ENCODE measurements around the gene PLPPR3. TPM values are rescaled to one million over a fixed set of nuclear protein-coding genes. Genes with fewer than 3 reads are reported as not detected.

PLPPR3 gene
- polyA plus RNA-seq, 4 donors = 0.49 to 0.57 TPM; not detected in 2

- peaks cover 0 to 19% (median 2%) of the 10 kb centered on the region in 3 donors for H3K36me3 ChIP-seq (ENCODE audit: control insufficient read depth in 3 of 3, insufficient read depth in 2 of 3, low read depth in 1 of 3, low read length in 3 of 3)
- no peaks in the 10 kb centered on the region for H3K4me1 ChIP-seq (ENCODE audit: control insufficient read depth in 3 of 3, insufficient read depth in 2 of 3, low read depth in 1 of 3, low read length in 2 of 3)
- WGBS, 3 donors = 60 to 79% (median 69%) methylated on average over 5 to 6 of the region's 6 CpGs
- H3K4me3 ChIP-seq (ENCODE audit: low read depth in 1 of 3, low read length in 3 of 3) = no peak overlapping the region
- no peak overlapping the region for H3K27ac ChIP-seq (ENCODE audit: low read depth in 1 of 3, low read length in 2 of 3)
- H3K27me3 ChIP-seq (ENCODE audit: control insufficient read depth in 3 of 3, insufficient read depth in 3 of 3, low read length in 3 of 3) = no peaks in the 10 kb centered on the region
- H3K9me3 ChIP-seq (ENCODE audit: control insufficient read depth in 2 of 2, insufficient read depth in 1 of 2, low read depth in 1 of 2, low read length in 1 of 2) = no peaks in the 10 kb centered on the region
- DNase-seq (no peak), FAIRE-seq (no peak)
These were observed 52.1 kb downstream of the PLPPR3 start for GRCh38 chr19:769616-770015.

- DNase-seq (no peak), FAIRE-seq (no peak)
- H3K4me3 ChIP-seq (ENCODE audit: low read depth in 1 of 3, low read length in 3 of 3) = no peak overlapping the region
- WGBS, 3 donors = 61 to 84% (median 74%) methylated on average over 14 of the region's 14 CpGs
- peaks cover 0 to 31% (median 12%) of the 10 kb centered on the region in 3 donors for H3K36me3 ChIP-seq (ENCODE audit: control insufficient read depth in 3 of 3, insufficient read depth in 2 of 3, low read depth in 1 of 3, low read length in 3 of 3)
- no peaks in the 10 kb centered on the region for H3K4me1 ChIP-seq (ENCODE audit: control insufficient read depth in 3 of 3, insufficient read depth in 2 of 3, low read depth in 1 of 3, low read length in 2 of 3)
- no peak overlapping the region for H3K27ac ChIP-seq (ENCODE audit: low read depth in 1 of 3, low read length in 2 of 3)
- no peaks in the 10 kb centered on the region for H3K27me3 ChIP-seq (ENCODE audit: control insufficient read depth in 3 of 3, insufficient read depth in 3 of 3, low read length in 3 of 3)
- H3K9me3 ChIP-seq (ENCODE audit: control insufficient read depth in 2 of 2, insufficient read depth in 1 of 2, low read depth in 1 of 2, low read length in 1 of 2) = no peaks in the 10 kb centered on the region
These were observed 53.3 kb downstream of the PLPPR3 start for GRCh38 chr19:768424-768823.

- Histone ChIP-seq H3K36me3 (ENCODE audit: control insufficient read depth in 3 of 3, insufficient read depth in 2 of 3, low read depth in 1 of 3, low read length in 3 of 3) (peaks cover 0 to 61% (median 23%) of the 10 kb centered on the region in 3 donors), H3K27ac (ENCODE audit: low read depth in 1 of 3, low read length in 2 of 3) (no peak overlapping the region), H3K4me3 (ENCODE audit: low read depth in 1 of 3, low read length in 3 of 3) (no peak overlapping the region), H3K4me1 (ENCODE audit: control insufficient read depth in 3 of 3, insufficient read depth in 2 of 3, low read depth in 1 of 3, low read length in 2 of 3) (no peaks in the 10 kb centered on the region), H3K27me3 (ENCODE audit: control insufficient read depth in 3 of 3, insufficient read depth in 3 of 3, low read length in 3 of 3) (no peaks in the 10 kb centered on the region), H3K9me3 (ENCODE audit: control insufficient read depth in 2 of 2, insufficient read depth in 1 of 2, low read depth in 1 of 2, low read length in 1 of 2) (peaks cover 0 to 4% of the 10 kb centered on the region in 2 donors)
- FAIRE-seq (no peak), DNase-seq (peak; percentile 34 to 48)
- 56 to 81% (median 72%) methylated on average over 7 of the region's 7 CpGs for WGBS, 3 donors
These were observed 56.5 kb downstream of the PLPPR3 start for GRCh38 chr19:765179-765738.

GRCh38 chr19:764301-764700 lies 57.5 kb downstream of the PLPPR3 start:
- Histone ChIP-seq H3K27ac (ENCODE audit: low read depth in 1 of 3, low read length in 2 of 3) (no peak overlapping the region), H3K4me3 (ENCODE audit: low read depth in 1 of 3, low read length in 3 of 3) (no peak overlapping the region), H3K4me1 (ENCODE audit: control insufficient read depth in 3 of 3, insufficient read depth in 2 of 3, low read depth in 1 of 3, low read length in 2 of 3) (no peaks in the 10 kb centered on the region), H3K36me3 (ENCODE audit: control insufficient read depth in 3 of 3, insufficient read depth in 2 of 3, low read depth in 1 of 3, low read length in 3 of 3) (peaks cover 0 to 68% (median 28%) of the 10 kb centered on the region in 3 donors), H3K27me3 (ENCODE audit: control insufficient read depth in 3 of 3, insufficient read depth in 3 of 3, low read length in 3 of 3) (no peaks in the 10 kb centered on the region), H3K9me3 (ENCODE audit: control insufficient read depth in 2 of 2, insufficient read depth in 1 of 2, low read depth in 1 of 2, low read length in 1 of 2) (peaks cover 0 to 4% of the 10 kb centered on the region in 2 donors)
- FAIRE-seq (no peak), DNase-seq (peak in 1 of 2 donors; percentile 24)
- WGBS, 3 donors = 82 to 90% (median 85%) methylated on average over 12 of the region's 12 CpGs

- FAIRE-seq = no peak
- WGBS, 3 donors = 90 to 93% (median 91%) methylated on average over 6 of the region's 6 CpGs
- no peaks in the 10 kb centered on the region for H3K27me3 ChIP-seq (ENCODE audit: control insufficient read depth in 3 of 3, insufficient read depth in 3 of 3, low read length in 3 of 3)
- no peaks in the 10 kb centered on the region for H3K4me1 ChIP-seq (ENCODE audit: control insufficient read depth in 3 of 3, insufficient read depth in 2 of 3, low read depth in 1 of 3, low read length in 2 of 3)
- H3K27ac ChIP-seq (ENCODE audit: low read depth in 1 of 3, low read length in 2 of 3) = no peak overlapping the region
- no peak for DNase-seq
- H3K36me3 ChIP-seq (ENCODE audit: control insufficient read depth in 3 of 3, insufficient read depth in 2 of 3, low read depth in 1 of 3, low read length in 3 of 3) = peaks cover 0 to 72% (median 28%) of the 10 kb centered on the region in 3 donors
- peaks cover 0 to 7% of the 10 kb centered on the region in 2 donors for H3K9me3 ChIP-seq (ENCODE audit: control insufficient read depth in 2 of 2, insufficient read depth in 1 of 2, low read depth in 1 of 2, low read length in 1 of 2)
- no peak overlapping the region for H3K4me3 ChIP-seq (ENCODE audit: low read depth in 1 of 3, low read length in 3 of 3)
These were observed 57.9 kb downstream of the PLPPR3 start for GRCh38 chr19:763869-764268.

GRCh38 chr19:763181-763580 lies 58.6 kb downstream of the PLPPR3 start:
- H3K4me1 ChIP-seq (ENCODE audit: control insufficient read depth in 3 of 3, insufficient read depth in 2 of 3, low read depth in 1 of 3, low read length in 2 of 3) = peaks cover 0 to 4% (median 0%) of the 10 kb centered on the region in 3 donors
- peaks cover 0 to 14% of the 10 kb centered on the region in 2 donors for H3K9me3 ChIP-seq (ENCODE audit: control insufficient read depth in 2 of 2, insufficient read depth in 1 of 2, low read depth in 1 of 2, low read length in 1 of 2)
- H3K27ac ChIP-seq (ENCODE audit: low read depth in 1 of 3, low read length in 2 of 3) = no peak overlapping the region
- H3K36me3 ChIP-seq (ENCODE audit: control insufficient read depth in 3 of 3, insufficient read depth in 2 of 3, low read depth in 1 of 3, low read length in 3 of 3) = peaks cover 0 to 79% (median 31%) of the 10 kb centered on the region in 3 donors
- no peaks in the 10 kb centered on the region for H3K27me3 ChIP-seq (ENCODE audit: control insufficient read depth in 3 of 3, insufficient read depth in 3 of 3, low read length in 3 of 3)
- 90 to 94% (median 93%) methylated on average over 10 of the region's 10 CpGs for WGBS, 3 donors
- FAIRE-seq (no peak), DNase-seq (no peak)
- no peak overlapping the region for H3K4me3 ChIP-seq (ENCODE audit: low read depth in 1 of 3, low read length in 3 of 3)

Other genes starting within 250 kb of the PLPPR3 start
- 100 to 1,000 TPM; 208 to 454 (median 374) TPM for gene BSG, start 249.4 kb downstream of the PLPPR3 start, polyA plus RNA-seq
- under 1 TPM in 2 of 4 donors, not detected in 2; 0.19 to 0.58 TPM for gene HCN2, start 232.1 kb downstream of the PLPPR3 start, polyA plus RNA-seq
- 100 to 1,000 TPM in 1 of 4 donors, 10 to 100 TPM in 3; 63.0 to 153 (median 86.8) TPM for gene POLRMT, start 188.4 kb downstream of the PLPPR3 start, polyA plus RNA-seq
- under 1 TPM in 2 of 4 donors, not detected in 2; 0.12 to 0.30 TPM for gene FGF22, start 182.1 kb downstream of the PLPPR3 start, polyA plus RNA-seq
- 10 to 100 TPM; 39.2 to 60.2 (median 55.4) TPM for gene RNF126, start 158.7 kb downstream of the PLPPR3 start, polyA plus RNA-seq
- 10 to 100 TPM in 2 of 4 donors, 1 to 10 TPM in 2; 4.0 to 31.9 (median 17.7) TPM for gene FSTL3, start 145.6 kb downstream of the PLPPR3 start, polyA plus RNA-seq
- under 1 TPM in 1 of 4 donors, not detected in 3; 0.95 TPM for gene PRSS57, start 126.5 kb downstream of the PLPPR3 start, polyA plus RNA-seq
- 10 to 100 TPM; 12.4 to 37.6 (median 25.3) TPM for gene PALM, start 113.0 kb downstream of the PLPPR3 start, polyA plus RNA-seq
- gene MISP, start 70.8 kb downstream of the PLPPR3 start, polyA plus RNA-seq = 100 to 1,000 TPM; 189 to 644 (median 383) TPM
- 100 to 1,000 TPM; 109 to 257 (median 140) TPM for gene PTBP1, start 24.5 kb downstream of the PLPPR3 start, polyA plus RNA-seq
- under 1 TPM in 1 of 4 donors, not detected in 3; 0.22 TPM for gene AZU1, start 5.9 kb upstream of the PLPPR3 start, polyA plus RNA-seq
- gene PRTN3, start 19.0 kb upstream of the PLPPR3 start, polyA plus RNA-seq = under 1 TPM in 1 of 4 donors, not detected in 3; 0.41 TPM
- 1 to 10 TPM in 1 of 4 donors, under 1 TPM in 1, not detected in 2; 0.09 to 1.8 TPM for gene ELANE, start 30.3 kb upstream of the PLPPR3 start, polyA plus RNA-seq
- gene CFD, start 37.7 kb upstream of the PLPPR3 start, polyA plus RNA-seq = 100 to 1,000 TPM in 1 of 4 donors, 10 to 100 TPM in 1, 1 to 10 TPM in 2; 3.8 to 601 (median 20.8) TPM
- gene MED16, start 71.2 kb upstream of the PLPPR3 start, polyA plus RNA-seq = 100 to 1,000 TPM in 1 of 4 donors, 10 to 100 TPM in 3; 39.0 to 107 (median 70.3) TPM
- gene RNU6-9, start 71.5 kb upstream of the PLPPR3 start, polyA plus RNA-seq = not detected
- 10 to 100 TPM; 29.5 to 52.7 (median 42.3) TPM for gene R3HDM4, start 91.3 kb upstream of the PLPPR3 start, polyA plus RNA-seq
- under 1 TPM in 2 of 4 donors, not detected in 2; 0.25 to 0.55 TPM for gene KISS1R, start 95.4 kb upstream of the PLPPR3 start, polyA plus RNA-seq
- 100 to 1,000 TPM in 1 of 4 donors, 1 to 10 TPM in 3; 1.3 to 242 (median 4.8) TPM for gene ARID3A, start 104.1 kb upstream of the PLPPR3 start, polyA plus RNA-seq
- gene WDR18, start 162.4 kb upstream of the PLPPR3 start, polyA plus RNA-seq = 10 to 100 TPM; 33.4 to 70.8 (median 57.5) TPM
- under 1 TPM in 2 of 4 donors, not detected in 2; 0.10 to 0.16 TPM for gene GRIN3B, start 178.5 kb upstream of the PLPPR3 start, polyA plus RNA-seq
- gene TMEM259, start 199.2 kb upstream of the PLPPR3 start, polyA plus RNA-seq = 100 to 1,000 TPM; 123 to 313 (median 186) TPM
- gene RNU6-2, start 199.6 kb upstream of the PLPPR3 start, polyA plus RNA-seq = not detected
- gene CNN2, start 204.7 kb upstream of the PLPPR3 start, polyA plus RNA-seq = 10 to 100 TPM; 14.5 to 34.4 (median 22.6) TPM
- gene ABCA7, start 218.2 kb upstream of the PLPPR3 start, polyA plus RNA-seq = 10 to 100 TPM in 2 of 4 donors, 1 to 10 TPM in 2; 3.1 to 60.3 (median 20.2) TPM
- 10 to 100 TPM; 15.9 to 81.1 (median 48.5) TPM for gene ARHGAP45, start 245.2 kb upstream of the PLPPR3 start, polyA plus RNA-seq

Data from small intestine (tissue), 7 donors.